HG03439 (cell line): Measurements from ENCODE around the gene SLC35E2B.
"Not testable (repeated sequence)": the region's sequence is repeated elsewhere in the genome, so short reads cannot be mapped to it uniquely, and the experiment has no call there.

Experiments used
- ATAC-seq: cut with Tn5 transposase; IDR thresholded peaks from one replicate; pipeline ENCODE4 v1.9.1; 2021; ENCODE audit warnings: mild to moderate bottlenecking, moderate library complexity; ENCODE audit not compliant: unreplicated experiment

SLC35E2B gene

DNA sequence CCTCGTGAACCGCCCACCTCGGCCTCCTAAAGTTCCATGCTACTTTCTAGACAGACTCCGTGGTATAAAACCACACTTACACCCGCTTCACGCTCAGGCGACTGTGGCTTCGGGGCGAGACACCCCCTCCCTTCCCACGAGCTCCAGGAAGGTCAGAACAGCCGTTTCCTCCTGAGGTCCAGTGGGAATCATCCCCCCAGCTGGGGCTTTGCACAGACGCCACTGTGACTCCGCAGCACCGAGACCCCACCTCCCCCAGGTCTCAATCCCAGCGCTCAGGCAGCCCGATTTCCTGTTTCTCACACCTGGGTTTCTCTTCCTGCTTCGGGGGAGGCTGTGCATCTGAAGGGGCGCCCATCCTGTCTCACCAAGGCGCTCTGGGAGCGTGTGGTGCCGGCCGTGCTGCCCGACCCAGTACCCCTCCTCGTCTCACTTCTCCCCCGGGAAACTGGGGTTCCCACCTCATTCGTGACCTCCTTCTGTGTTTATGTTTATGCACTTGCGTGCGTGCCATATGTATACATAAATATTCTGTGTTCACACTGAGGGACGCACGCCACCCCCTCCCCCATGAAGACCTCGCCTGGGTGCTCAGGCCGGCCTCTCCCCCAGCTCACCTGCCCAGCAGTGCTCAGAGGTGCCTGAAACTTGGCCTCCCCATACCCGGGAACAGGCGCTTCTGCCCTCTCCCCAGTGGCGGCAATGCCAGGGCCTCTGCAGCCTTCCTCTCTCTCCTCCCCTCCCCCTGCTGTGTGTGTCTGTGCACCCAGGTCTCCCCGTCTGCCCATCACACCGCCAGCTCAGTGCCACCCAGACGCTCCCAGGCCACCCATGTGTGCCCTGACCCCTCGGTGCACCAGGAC lies 14.6 kb downstream of the SLC35E2B start:
- ATAC-seq, result no peak

DNA sequence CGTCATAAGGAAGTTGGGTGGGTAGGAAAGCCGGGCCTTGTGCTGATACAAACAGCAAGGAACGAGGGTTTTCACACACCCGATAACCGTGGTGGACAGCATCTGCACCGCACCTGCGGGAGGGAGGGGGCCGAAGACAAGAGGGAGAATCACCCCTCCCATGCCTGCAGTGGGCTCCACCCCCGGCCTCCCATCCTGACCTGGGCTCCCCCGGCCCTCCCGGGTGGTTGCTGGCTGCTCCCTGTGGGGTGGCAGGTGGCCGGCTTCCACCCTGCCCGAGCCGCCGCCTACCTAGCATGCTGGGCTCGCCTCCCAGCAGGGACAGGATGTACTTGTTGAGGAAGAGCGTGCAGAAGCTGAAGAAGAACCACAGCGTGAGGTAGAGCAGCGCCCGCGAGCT lies 16.5 kb downstream of the SLC35E2B start:
- ATAC-seq, result not testable (repeated sequence)

DNA sequence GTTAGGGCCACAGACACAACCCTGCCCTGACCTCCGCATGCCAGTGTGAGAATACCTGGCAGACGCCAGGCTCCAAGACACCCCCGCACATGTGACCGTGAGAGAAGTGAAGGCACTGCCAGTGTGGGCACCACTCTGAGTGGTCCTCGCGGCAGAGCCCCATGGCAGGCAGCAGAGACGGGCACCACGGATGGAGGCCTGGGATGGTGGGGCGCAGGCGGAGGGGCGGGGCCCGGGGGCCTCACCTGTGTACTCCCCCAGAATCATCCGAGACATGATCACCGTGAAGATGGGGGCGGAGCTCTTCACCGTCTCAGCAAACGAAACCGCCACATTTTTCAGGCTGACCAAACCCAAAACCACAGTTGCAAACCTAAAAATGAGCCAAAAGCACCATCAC lies 17.4 kb downstream of the SLC35E2B start:
- peak; percentile 32 for ATAC-seq

DNA sequence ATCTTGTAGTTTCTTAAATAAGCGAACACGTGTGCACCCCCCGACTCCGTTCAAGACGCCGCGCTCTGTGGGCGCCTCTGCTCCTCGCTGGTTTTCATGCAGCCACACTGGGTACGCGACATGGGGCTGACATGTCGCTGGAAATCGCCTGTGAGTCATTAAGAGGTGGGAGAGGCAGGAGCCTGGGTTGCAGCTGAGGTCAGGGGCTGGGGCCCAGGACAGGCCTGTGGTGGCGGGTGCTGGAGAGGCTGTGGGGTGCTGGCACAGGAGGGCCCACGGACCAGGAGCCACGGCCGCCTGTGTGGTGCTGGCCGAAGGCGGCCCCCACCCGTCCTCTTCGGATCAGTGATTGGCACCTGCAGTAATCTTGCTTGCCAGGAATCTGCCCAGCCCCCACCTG lies 17.8 kb downstream of the SLC35E2B start:
- not testable (repeated sequence) for ATAC-seq

DNA sequence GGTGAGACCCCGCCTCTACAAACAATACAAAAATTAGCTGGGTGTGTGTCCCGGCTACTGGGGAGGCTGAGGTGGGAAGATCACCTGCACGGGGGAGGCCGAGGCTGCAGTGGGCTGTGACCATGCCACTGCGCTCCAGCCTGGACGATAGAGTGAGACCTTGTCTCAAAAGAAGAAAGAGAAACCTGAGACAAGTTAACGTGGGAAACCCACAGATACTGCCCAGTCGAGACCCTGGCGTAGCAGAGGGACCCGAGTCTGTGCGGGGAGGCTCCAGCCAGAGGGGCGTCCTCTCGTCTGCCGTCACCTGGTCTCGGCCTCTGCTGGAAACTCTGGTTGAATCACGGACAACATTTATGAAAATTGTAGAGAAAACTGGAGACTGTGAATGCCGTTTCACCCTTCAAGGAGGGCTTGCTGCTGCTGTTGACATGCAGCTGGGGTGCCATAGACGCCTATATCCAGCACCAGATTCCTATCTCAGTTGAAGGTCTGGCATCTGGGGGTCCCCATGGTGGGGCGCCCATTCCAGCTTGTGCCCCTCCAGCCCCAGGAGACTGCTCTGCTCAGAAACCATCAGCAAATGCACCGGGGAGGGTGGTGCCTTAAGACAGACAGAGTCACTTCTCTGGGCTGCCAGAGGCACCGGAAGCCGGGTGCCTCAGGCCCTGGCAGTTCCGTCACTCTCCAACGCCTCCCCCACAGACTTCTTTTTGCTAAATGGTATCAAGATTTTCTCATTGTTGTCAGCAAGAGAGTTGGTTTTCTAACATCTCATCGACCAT lies 20.2 kb downstream of the SLC35E2B start:
- ATAC-seq, result no peak

DNA sequence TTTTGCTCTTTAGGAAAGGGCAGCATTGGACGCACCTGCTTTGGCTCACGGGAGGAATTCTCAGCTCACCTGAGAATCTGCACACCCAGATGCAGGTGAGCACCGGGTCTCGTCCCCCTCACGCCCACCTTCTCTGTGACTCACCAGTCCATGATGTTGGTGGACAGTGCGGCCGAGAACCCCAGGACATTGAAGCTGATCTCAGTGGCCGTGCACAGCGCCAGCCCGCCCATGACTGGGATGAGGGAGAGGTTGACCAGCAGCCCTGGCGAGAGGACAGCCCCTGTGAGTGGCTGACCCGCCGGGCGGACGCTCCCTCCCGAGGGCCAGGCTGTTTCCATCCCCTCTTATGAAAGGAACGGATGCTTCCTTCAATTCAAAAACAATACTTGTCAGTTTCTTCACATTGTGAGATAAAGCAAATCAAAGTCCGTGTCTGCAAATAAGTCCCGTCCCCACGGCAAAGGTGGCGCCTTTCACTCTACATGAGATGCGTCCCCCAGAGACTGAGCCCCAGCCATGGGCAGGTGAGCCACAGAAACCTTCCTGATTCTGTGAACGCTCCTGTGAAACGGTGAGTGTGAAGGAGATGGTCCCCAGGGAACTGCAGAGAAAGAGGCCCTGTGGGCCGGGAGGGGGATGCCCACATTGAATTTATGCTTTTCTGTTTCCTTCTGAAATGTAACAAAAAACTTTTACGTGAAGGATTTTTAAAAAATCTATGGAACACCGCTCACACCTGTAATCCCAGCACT lies 21.1 kb downstream of the SLC35E2B start:
- ATAC-seq, result no peak

DNA sequence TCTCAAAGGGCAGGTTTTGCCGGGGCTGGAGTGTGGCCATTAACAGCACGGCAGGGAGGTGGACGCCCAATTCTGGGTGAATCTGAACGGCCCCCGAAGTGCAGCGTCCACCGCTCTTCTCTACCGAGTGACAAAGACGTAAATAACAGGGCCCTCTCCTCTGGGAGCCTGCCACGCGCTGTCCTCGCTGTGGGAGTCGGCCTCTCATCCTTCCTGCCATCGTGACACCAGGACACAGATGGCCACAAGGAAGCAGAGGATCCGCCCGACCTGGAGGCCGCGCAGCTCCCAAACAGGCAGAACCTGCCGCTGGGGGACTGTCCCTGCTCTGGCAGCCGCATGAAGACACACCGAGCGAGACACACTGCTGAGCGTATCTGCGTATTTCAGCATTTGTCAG lies 21.7 kb downstream of the SLC35E2B start:
- ATAC-seq, result no peak

DNA sequence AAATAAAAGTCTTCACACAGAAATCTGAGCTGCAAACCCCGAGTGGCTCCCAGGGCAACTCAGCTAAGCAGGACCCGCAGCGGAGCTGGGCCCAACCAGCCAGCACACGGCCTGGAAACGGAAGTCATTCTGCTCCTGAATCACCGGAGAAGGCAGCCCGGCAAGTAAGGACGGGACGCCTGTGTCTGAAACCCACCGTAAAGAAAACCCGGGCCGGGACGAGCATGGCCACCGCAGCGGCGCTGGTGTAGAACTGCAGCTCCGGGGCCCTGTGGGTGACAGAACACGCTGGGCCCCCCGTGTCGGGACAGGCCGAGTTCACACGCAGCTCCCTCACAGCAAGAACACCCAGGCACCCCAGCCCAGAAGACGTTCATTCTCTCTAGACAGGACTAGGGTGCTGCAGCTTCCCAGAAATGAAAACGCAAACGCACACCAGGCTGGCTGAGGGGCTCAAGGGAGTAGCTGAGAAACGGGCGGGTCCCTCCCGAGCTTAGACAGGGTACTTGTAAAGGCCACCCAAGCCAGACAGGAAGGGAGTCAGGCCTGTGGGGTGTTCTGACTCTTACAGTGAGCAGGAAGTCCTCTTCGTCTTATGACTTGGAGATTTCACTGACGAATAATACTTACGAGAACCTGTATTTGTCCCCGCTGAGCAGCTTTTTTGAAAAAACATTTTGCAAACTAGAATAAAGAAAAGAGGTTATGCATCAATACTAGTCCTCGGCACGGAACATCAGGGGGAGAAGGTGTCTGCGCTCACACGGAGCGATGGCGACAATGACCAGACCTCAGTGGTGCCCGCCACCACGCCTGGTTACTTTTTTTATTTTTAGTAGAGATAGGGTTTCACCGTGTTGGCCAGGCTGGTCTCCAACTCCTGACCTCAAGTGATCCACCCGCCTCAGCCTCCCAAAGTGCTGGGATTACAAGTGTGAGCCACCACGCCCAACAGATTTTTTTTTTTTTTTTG lies 22.8 kb downstream of the SLC35E2B start:
- ATAC-seq, result no peak

DNA sequence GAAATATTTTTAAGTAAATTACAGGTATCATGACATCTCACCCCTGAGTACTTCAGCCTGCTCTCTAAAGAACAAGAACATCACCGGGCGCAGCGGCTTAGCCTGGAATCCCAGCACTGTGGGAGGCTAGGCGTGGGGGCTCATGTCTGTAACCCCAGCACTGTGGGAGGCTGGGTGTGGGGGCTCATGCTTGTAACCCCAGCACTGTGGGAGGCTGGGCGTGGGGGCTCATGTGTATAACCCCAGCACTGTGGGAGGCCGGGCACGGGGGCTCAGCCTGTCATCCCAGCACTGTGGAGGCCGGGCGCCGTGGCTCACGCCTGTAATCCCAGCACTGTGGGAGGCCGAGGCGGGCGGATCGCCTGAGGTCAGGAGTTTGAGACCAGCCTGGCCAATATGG lies 26.1 kb downstream of the SLC35E2B start:
- ATAC-seq, result no peak

DNA sequence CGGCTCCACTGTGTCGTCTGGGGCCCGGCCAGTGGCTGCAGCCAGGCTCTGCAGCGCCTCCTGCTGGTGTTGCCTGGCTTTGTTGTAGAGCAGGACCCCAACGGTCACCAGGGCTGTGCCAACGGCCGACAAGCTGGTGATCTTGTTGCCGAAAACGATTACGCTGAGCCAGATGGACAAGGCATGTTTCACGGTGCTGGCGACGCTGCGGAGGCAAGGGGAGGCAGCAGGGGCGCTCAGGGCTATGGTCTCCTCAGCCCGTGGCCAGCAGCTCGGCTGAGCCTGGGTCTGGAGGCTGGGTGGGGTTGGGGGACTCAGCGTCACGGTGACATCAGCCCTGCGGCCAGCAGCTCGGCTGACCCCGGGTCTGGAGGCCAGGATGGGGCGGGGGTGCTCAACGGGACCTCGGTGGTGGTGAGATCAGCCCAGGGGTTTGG lies 26.8 kb downstream of the SLC35E2B start:
- ATAC-seq, result no peak

DNA sequence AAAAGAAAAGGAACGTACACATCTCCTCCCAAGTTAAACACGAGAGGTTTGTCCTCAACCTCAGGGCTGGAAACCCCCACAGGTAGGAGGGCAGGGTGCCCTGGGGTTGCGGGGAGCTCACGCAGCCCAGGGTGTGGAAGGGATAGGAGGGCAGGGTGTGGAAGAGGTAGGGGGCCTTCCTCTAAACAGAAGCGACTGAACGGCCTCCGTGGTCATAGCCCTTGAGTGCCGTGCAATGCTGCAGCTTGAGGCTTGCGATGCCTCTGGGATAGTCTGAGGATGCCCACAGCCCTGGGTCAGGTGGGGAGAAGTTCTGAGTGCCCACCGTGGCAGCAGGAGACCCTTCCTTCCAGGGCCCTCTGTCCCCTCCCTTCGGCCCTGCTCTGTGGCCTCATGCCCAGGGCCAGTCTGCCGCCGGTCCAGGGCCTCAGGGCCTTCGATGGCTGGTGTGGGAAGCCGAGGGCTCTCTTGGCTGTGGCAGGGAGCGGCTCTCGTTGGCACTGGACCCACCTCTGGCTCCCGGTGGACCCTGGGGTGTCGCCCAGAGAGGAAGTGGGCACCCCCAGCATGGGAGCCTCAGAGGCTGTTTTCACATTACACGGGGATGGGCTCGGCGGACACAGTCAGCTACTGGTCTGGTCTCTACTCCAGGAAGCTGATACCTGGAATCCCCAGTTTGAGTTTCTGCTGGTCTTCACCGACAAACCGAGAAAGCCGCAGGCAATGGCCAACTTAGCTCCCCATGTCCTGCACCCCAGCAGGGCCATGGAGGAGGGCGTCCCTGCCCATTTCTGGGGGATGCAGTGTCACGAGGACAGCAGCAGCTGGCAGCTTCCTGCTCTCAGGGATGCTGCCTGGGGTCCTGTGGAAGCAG lies 27.4 kb downstream of the SLC35E2B start:
- no peak for ATAC-seq

DNA sequence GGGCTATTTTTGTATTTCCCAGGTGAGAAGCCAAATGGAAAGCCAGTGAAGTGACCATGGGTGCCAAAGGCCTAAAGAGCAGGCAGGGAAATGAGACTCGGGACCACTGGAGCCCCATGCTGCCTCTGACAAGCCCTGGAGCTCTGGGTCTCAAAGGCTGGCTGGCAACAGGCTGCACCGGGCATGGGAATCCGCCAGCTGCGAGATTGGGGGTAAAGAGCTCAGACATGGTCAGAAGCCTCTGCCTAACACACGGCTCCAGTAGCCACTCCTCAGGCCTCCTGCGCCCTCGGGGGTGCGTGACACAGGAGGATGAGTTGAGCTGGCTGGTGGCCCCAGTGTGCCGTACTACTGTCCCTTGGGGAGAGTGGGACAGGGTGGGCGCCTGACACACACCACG lies 28.3 kb downstream of the SLC35E2B start:
- ATAC-seq, result not testable (repeated sequence)

DNA sequence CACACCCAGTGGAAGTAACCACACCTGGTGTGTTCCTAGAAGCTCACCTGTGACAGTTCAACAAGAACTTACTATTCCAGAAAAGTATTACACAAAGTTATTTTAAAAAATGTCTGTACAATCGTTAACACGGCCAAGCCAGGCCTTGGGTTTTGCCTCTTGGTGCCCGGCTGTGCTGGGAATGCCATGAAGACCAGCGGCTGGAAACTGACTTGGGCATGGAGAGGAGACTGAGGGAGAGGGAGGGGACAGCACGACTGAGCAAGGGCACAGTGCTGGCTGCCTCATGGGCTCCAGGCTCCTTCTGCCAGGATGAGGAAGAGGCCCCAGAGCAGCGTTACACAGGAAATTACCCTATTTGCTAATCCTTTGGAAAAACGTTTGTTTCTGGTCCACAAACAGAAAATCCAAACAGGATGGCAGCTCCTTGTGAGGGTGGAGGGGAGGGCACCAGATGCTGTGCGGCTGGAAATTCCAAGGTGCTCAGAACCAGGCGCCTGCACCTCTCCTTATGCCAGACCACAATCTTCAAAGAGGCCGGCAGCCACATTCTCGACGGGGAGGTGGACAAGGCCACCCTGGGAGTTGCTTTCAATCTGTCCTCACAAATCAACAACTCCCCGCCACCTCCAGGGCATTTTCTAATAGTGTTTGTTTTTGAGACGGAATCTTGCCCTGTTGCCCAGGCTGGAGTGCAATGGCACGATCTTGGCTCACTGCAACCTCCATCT lies 29.6 kb downstream of the SLC35E2B start:
- not testable (repeated sequence) for ATAC-seq

DNA sequence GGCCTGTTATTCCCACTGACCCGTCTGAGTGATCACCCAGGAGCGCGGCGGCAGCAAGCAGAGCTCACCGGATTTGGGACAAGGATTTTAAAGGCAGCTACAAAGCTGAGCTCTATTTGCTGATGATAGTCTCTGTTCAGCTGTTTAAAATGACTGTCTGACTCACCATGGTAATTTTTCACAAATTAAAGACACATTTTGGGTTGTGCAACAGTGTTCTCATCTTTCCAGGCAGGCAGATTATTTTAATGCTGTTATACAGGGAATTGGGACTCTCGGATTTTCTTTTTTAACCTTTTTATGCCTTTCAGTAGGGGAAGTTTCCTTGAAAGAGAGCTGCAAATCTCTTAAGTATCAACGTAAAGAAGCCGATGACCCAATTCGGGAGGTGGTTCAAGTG lies 30.2 kb downstream of the SLC35E2B start:
- ATAC-seq, result not testable (repeated sequence)

DNA sequence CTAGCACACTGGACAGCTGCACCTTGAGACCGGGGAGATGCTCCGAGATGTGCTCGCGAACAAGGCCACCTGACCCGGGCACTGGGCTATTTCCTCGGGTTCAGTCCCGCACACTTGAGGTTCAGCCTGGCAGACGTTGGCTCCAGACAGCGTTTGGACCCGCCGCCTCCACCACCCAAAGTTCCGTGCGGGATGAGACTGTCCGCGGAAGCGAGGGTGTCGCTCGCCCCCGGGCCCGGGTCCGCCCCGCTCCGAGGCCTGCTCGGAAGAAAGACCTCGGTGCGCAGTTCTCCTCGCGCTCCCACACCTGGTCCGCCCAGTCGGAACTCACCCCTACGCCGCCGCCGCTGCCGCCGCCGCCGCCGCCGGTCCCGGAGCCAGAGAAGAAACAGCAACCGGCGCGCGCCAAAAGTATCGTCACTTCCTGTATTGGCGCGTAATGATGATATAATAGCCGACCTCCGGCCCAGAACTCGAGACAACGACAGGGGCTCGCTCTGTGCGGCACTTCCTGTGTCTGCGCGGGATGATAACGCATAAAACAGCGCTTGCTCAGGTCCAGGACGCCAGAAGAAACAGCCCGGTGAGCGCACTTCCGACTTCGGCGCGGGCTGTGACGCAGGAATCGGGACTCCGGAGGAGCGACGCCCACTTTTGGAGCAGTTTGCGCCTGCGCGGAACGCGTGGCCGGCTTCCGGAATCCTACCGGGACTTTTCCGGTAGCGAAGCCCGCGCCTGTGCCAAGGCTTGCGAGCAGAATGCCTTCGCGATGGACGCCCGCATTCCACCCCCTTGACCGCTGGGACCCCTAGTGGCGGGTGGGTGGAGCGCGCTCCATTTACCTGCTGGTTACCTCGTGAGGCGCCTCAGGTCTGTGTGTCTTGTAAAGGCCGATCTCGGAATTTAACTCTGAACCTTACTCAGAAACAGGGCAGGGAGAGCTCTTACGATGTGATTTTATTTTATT lies 33.7 kb downstream of the SLC35E2B start, which contains the start of gene CDK11B:
CDK11B (minus strand) TSS at position 422 of the 967 bp plus-strand sequence. CDS start 1,519 bp downstream, outside the sequence.
- peak; percentile 73 for ATAC-seq

DNA sequence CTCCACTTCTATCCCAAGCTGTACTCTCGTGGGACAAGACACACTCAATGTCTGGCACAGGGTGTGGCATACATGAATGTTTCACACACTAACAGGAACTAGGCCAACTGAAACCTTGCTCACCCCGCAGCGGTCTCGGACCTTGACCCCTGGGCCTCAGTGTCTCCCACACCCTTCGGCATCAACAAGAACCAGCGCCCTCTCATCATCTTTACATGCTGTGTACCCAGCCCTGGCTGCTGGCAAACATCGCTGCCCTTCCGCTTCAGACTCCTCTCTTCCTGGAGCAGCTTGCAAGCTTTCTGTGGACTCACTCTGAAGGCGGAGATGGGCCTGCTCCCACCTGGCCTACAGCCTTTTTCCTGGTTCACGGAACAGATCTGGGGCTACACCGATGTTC lies 44.3 kb downstream of the SLC35E2B start:
- ATAC-seq, result not testable (repeated sequence)

DNA sequence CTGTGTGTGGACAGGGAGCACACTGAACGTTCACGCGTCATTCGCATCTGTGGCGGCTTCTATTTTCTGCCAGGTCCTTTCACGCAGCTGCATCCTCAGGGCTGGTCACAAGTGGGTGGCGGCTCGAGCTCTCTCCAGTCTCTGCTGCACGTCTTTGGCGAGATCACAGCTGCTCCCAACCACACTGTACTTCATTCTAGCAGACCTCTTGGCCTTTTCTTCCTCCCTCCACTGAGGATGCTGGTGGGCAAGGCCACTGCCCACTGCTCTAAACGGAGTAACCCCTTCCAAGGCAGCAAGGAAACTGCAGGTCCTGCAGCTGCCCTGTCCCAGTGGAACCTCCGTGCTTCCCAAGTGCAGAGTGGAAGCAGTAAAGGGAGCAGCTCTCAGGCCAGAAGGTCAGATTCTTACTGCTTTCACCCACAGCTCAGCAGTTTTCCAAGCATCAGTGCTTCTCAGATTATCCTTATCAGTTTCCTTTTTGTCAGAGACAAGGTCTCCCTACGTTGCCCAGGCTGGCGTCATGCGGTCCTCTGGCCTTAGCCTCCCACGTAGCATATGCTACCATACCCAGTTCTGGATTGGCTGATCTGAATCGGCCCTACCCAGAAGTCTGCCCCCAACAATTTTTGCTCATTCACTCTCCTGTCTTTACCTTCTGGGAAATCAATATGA lies 44.9 kb downstream of the SLC35E2B start:
- not testable (repeated sequence) for ATAC-seq
